Activated CD4-positive, alpha-beta T cell treated with anti-CD3 and anti-CD28 coated beads, Interleukin-2, amount 10 ng/mL, durations not matched to agents 7 days and 5 days (primary cell): ENCODE data around the gene SUPV3L1. TPM values are rescaled to one million over a fixed set of nuclear protein-coding genes. Genes with fewer than 3 reads are reported as not detected.

Experiments used
- CTCF ChIA-PET: fragments of 350-600 bp; sonication (Branson Sonifier 250); formaldehyde crosslinking; loops from one replicate; lab custom pipeline; 2021; ENCODE audit warnings: antibody characterized with exemption; lab: Charles Lee
- POLR2A ChIA-PET: fragments of 350-600 bp; sonication (Branson Sonifier 250); formaldehyde crosslinking; loops from one replicate; lab custom pipeline; 2021; ENCODE audit warnings: antibody characterized with exemption; lab: Charles Lee
- DNase-seq: peaks from one replicate; pipeline ENCODE4 v3.0.0-alpha.2; 2020
- H3K27ac Mint-ChIP-seq: one replicate; pipeline ENCODE4 v1.8.0; 2021; ENCODE audit warnings: mild to moderate bottlenecking, moderate library complexity, mixed read lengths
- H3K27me3 Mint-ChIP-seq: one replicate; pipeline ENCODE4 v1.8.0; 2021; ENCODE audit warnings: mixed read lengths
- H3K36me3 Mint-ChIP-seq: one replicate; pipeline ENCODE4 v1.8.0; 2021; ENCODE audit warnings: low read depth, mixed read lengths
- H3K4me1 Mint-ChIP-seq: one replicate; pipeline ENCODE4 v1.8.0; 2021; ENCODE audit warnings: mixed read lengths
- H3K4me3 Mint-ChIP-seq: one replicate; pipeline ENCODE4 v1.8.0; 2021; ENCODE audit warnings: mild to moderate bottlenecking, moderate library complexity, mixed read lengths
- H3K9me3 Mint-ChIP-seq: one replicate; pipeline ENCODE4 v1.8.0; 2021; ENCODE audit warnings: mixed read lengths
- total RNA-seq, 2 experiments: library from RNA; stranded (reverse); gene quantifications; one replicate each; pipeline ENCODE4 v1.2.3, GENCODE V29; 2021

SUPV3L1 gene
- total RNA-seq, 2 experiments from 2014 or later = 33.2 to 34.5 TPM

DNA sequence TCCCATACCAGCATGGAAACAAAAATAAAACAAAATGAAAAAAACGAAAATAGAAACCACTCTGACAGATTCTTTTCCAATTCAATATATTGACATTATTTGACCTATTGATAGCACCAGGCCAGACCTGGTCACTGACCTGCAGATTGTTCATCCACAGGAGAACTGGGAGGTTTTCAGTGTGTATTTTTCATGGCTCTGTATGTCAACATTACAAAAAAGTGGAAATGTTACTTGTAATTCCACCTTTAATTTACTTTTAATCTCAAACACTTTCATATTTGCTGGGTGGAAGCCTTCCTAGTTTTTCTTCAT lies 43.0 kb downstream of the SUPV3L1 start:
- Mint-ChIP-seq H3K27me3 (no peaks in the 10 kb centered on the region), H3K36me3 (no peaks in the 10 kb centered on the region), H3K27ac (peak overlapping the region; percentile 93), H3K9me3 (no peaks in the 10 kb centered on the region), H3K4me3 (peak overlapping the region; percentile 72), H3K4me1 (peaks cover 61% of the 10 kb centered on the region)
- CTCF ChIA-PET = interaction anchor here (0.7 to 1.7 kb wide), 11 partner anchors 8 to 185 kb away, joined by 3 to 8 read pairs (median 4); no protein-coding TSS in a partner anchor
- POLR2A ChIA-PET = no interaction called here
- no peak for DNase-seq

DNA sequence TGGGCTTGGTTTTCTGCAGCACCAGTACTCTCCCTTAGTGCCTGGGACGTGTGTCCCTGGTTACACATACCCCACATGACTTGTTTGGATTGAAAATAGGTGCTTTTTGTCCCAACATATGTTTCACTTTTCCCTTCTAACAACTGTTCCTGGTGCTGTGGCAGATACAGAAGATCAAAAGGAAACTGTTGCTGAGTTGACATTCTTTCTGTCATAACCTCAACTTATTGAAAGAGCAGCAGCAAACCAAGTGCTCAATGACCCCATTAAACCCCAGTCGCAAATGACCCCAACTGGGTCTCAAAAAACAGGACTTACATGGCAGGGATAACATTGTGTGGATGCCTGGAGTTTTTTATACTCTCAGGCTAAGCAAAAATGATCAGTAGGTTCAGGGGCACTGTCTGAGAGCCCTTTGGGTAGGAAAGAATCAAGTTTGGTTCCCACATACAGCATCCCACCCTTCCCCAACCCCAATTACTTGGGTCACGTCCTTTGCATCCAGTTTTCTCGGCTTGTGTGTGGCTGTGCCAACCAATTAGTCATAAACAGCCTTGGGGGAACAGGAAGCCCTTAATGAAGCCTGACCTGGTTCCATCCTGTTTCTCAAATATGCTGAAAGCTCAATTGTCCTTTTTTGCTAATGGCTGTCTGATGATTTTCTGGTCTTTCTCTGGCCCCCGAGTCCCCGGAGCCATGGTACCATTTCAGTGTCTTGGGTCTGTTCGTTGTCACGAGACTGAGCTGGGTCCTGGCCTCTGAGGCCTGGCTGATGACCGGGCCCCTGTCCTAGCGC lies 45.0 kb downstream of the SUPV3L1 start:
- peaks cover 81% of the 10 kb centered on the region for H3K4me1 Mint-ChIP-seq
- POLR2A ChIA-PET = no interaction called here
- no peaks in the 10 kb centered on the region for H3K36me3 Mint-ChIP-seq
- no peaks in the 10 kb centered on the region for H3K27me3 Mint-ChIP-seq
- DNase-seq = no peak
- peak overlapping the region; percentile 78 for H3K27ac Mint-ChIP-seq
- H3K9me3 Mint-ChIP-seq = no peaks in the 10 kb centered on the region
- H3K4me3 Mint-ChIP-seq = no peak overlapping the region
- CTCF ChIA-PET = interaction anchor here (1.0 to 2.8 kb wide), 5 partner anchors 13 to 183 kb away, joined by 3 to 12 read pairs (median 5); no protein-coding TSS in a partner anchor

DNA sequence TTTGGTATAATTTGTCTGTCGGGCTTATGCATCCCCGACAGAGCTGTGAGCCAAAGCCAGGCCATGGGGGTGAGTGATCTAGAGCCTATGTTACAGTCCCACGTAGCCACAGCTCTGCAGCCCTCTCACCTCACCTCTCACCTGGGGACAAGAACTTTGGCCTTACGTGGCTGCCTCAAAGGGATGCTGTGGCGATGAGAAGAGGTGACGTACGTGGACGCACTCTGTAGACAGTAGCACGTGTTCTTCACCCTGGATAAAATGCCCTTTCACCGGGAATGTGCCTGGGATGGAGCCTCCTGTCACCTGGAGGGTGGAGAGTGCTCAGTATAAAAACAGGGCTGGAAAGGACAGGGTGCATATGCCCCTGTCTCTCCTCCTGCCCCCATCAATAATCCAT lies 45.6 kb downstream of the SUPV3L1 start:
- Mint-ChIP-seq H3K4me1 (peaks cover 85% of the 10 kb centered on the region), H3K4me3 (no peak overlapping the region), H3K36me3 (no peaks in the 10 kb centered on the region), H3K27me3 (no peaks in the 10 kb centered on the region), H3K27ac (peak overlapping the region; percentile 71), H3K9me3 (no peaks in the 10 kb centered on the region)
- POLR2A ChIA-PET = no interaction called here
- CTCF ChIA-PET = interaction anchor here (1.0 to 2.8 kb wide), 6 partner anchors 9 to 182 kb away, joined by 3 to 12 read pairs (median 4); no protein-coding TSS in a partner anchor
- DNase-seq = no peak

DNA sequence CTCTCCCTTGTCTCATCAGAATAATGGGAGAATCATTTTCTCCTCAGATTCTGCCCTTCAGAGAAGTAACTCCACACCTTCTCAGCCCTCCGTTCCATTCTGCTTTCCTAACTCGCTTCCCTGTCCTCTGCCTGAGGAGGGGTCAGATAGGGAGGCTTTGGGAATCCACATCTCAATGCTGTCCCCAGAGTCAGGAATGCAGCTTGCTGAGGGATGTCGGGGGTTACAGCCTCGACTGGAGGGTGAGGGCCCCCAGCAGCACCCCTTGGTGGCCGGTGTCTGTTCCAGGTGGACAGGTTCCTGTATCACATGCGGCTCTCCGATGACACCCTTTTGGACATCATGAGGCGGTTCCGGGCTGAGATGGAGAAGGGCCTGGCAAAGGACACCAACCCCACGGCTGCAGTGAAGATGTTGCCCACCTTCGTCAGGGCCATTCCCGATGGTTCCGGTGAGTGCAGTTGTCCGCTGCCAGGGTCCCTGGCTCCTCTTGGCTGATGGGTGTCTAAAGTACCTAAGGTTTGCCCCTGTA lies 47.0 kb downstream of the SUPV3L1 start:
- Mint-ChIP-seq H3K4me1 (peaks cover 86% of the 10 kb centered on the region), H3K27ac (no peak overlapping the region), H3K27me3 (peaks cover 1% of the 10 kb centered on the region), H3K9me3 (no peaks in the 10 kb centered on the region), H3K4me3 (no peak overlapping the region), H3K36me3 (no peaks in the 10 kb centered on the region)
- no peak for DNase-seq
- ChIA-PET CTCF (interaction anchor here (0.6 to 2.8 kb wide), 8 partner anchors 9 to 492 kb away, joined by 3 to 12 read pairs (median 4); no protein-coding TSS in a partner anchor), POLR2A (no interaction called here)

GRCh38 chr10:69228151-69228550 lies 48.1 kb downstream of the SUPV3L1 start:
- peaks cover 86% of the 10 kb centered on the region for H3K4me1 Mint-ChIP-seq
- peak overlapping the region; percentile 95 for H3K27ac Mint-ChIP-seq
- H3K9me3 Mint-ChIP-seq = no peaks in the 10 kb centered on the region
- ChIA-PET POLR2A (no interaction called here), CTCF (interaction anchor here (1.3 to 1.8 kb wide), 5 partner anchors 10 to 223 kb away, joined by 3 to 8 read pairs (median 5); no protein-coding TSS in a partner anchor)
- no peak for DNase-seq
- H3K36me3 Mint-ChIP-seq = peaks cover 4% of the 10 kb centered on the region
- peaks cover 1% of the 10 kb centered on the region for H3K27me3 Mint-ChIP-seq
- peak overlapping the region; percentile 62 for H3K4me3 Mint-ChIP-seq

DNA sequence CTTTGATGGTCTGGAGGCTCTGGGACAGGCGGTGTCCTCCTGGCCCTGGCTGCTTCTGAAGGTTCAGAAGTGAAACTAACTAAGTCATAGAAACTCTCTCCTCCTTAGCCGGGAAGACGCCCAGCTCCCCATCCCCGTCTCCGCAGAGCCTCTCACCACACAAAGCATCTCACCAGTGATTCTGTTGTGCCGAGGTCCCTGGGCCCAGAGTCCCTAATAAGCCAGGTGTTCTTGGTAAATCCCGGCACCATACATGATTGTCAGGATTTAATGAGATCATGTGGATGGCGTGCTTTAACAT lies 49.5 kb downstream of the SUPV3L1 start:
- H3K27ac Mint-ChIP-seq = peak overlapping the region; percentile 95

DNA sequence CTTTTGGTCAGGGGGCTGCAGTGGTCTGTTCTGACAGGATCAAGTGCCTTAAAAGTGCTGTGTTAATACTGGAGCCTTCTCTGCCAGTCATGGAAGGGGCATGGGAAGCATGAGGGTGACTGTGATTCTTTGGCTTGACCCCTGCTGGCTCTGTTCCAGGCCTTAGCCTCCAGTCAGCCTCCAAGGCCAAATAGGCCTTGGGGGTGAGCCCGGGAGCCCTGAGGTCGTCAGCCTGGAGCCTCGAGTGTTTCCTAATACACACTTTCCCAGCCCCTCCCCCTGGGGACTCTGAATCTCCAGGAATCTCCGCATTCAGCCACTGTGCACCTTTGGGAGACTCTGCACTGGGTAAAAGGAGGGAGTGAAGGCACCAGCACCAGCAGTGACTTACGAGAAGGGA lies 50.1 kb downstream of the SUPV3L1 start:
- Mint-ChIP-seq H3K36me3 (peaks cover 4% of the 10 kb centered on the region), H3K4me3 (peak overlapping the region; percentile 62), H3K4me1 (peaks cover 86% of the 10 kb centered on the region), H3K27ac (peak overlapping the region; percentile 95), H3K27me3 (peaks cover 1% of the 10 kb centered on the region), H3K9me3 (no peaks in the 10 kb centered on the region)
- POLR2A ChIA-PET = no interaction called here
- CTCF ChIA-PET = interaction anchor here (0.8 to 3.5 kb wide), 6 partner anchors 10 to 162 kb away, joined by 3 to 19 read pairs (median 3); partner anchors contain the start of gene HKDC1
- DNase-seq = no peak

More for the DNA sequence above, 49.5 kb downstream of the SUPV3L1 start:
- peak overlapping the region; percentile 62 for H3K4me3 Mint-ChIP-seq
- H3K9me3 Mint-ChIP-seq = no peaks in the 10 kb centered on the region
- peaks cover 4% of the 10 kb centered on the region for H3K36me3 Mint-ChIP-seq
- peaks cover 90% of the 10 kb centered on the region for H3K4me1 Mint-ChIP-seq
- H3K27me3 Mint-ChIP-seq = peaks cover 1% of the 10 kb centered on the region
- DNase-seq = no peak
- POLR2A ChIA-PET = no interaction called here
- CTCF ChIA-PET = interaction anchor here (0.6 to 1.8 kb wide), 15 partner anchors 8 to 287 kb away, joined by 3 to 8 read pairs (median 4); partner anchors contain the start of gene HKDC1

GRCh38 chr10:69232252-69232651 lies 52.2 kb downstream of the SUPV3L1 start:
- Mint-ChIP-seq H3K4me1 (peaks cover 76% of the 10 kb centered on the region), H3K27me3 (peaks cover 1% of the 10 kb centered on the region)

DNA sequence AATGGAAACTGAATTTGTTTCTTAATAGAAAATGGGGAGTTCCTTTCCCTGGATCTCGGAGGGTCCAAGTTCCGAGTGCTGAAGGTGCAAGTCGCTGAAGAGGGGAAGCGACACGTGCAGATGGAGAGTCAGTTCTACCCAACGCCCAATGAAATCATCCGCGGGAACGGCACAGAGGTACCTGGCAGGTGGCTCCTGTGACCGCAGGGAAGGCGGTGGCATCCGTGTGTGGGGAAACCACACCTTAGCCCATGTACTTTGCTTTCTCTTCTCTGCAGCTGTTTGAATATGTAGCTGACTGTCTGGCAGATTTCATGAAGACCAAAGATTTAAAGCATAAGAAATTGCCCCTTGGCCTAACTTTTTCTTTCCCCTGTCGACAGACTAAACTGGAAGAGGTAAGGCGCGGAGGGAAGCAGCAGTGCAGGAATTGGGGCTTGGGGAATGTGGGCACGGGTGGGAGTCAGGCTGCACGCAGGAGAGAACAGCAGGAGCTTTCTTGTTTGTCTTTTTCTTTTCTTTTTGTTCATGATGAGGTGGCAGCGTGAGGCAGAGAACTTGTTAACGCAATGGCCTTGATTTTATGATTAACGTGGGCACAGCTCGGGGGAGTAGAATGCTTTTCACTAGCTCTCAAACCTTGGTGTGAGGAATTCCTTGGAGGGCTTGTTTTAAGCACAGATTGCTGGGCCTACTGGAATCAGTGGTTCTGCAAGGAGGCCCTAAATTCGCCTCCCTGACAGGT lies 52.9 kb downstream of the SUPV3L1 start:
- Mint-ChIP-seq H3K27ac (peak overlapping the region; percentile 91), H3K4me1 (peaks cover 76% of the 10 kb centered on the region), H3K36me3 (peaks cover 4% of the 10 kb centered on the region), H3K4me3 (peak overlapping the region; percentile 74), H3K9me3 (no peaks in the 10 kb centered on the region), H3K27me3 (peaks cover 1% of the 10 kb centered on the region)
- DNase-seq = peak; percentile 60
- POLR2A ChIA-PET = no interaction called here
- CTCF ChIA-PET = interaction anchor here (0.9 to 3.5 kb wide), 3 partner anchors 107 to 175 kb away, joined by 3 to 19 read pairs (median 10); no protein-coding TSS in a partner anchor

More at GRCh38 chr10:69232252-69232651, 52.2 kb downstream of the SUPV3L1 start:
- ChIA-PET CTCF (interaction anchor here (0.9 to 3.5 kb wide), 4 partner anchors 7 to 176 kb away, joined by 3 to 19 read pairs (median 6); no protein-coding TSS in a partner anchor), POLR2A (no interaction called here)
- Mint-ChIP-seq H3K4me3 (peak overlapping the region; percentile 74), H3K27ac (peak overlapping the region; percentile 91), H3K9me3 (no peaks in the 10 kb centered on the region), H3K36me3 (peaks cover 4% of the 10 kb centered on the region)
- DNase-seq = no peak

DNA sequence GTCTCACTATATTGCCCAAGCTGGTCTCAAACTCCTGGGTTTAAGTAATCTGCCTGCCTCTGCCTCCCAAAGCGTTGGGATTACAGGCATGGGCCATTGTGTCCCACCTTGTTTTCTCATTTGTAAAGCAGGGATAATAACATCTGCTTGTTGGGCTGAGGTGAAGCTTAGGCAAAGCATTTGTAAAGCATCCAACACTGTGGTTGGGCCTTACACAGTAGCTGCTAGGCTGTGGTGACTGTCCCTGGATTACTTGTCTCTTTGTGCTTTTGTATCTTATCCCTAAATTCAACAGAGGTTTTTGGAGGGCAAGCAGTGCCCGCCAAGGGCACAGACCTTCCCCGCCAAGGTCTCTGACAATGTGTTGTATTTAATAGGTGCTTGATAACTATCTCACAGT lies 54.4 kb downstream of the SUPV3L1 start:
- CTCF ChIA-PET = interaction anchor here (0.8 to 2.5 kb wide), 4 partner anchors 115 to 174 kb away, joined by 3 to 11 read pairs (median 4); no protein-coding TSS in a partner anchor
- DNase-seq = no peak
- H3K27me3 Mint-ChIP-seq = peaks cover 1% of the 10 kb centered on the region
- POLR2A ChIA-PET = no interaction called here
- no peak overlapping the region for H3K27ac Mint-ChIP-seq
- H3K4me1 Mint-ChIP-seq = peaks cover 65% of the 10 kb centered on the region
- H3K36me3 Mint-ChIP-seq = peaks cover 4% of the 10 kb centered on the region
- no peak overlapping the region for H3K4me3 Mint-ChIP-seq
- H3K9me3 Mint-ChIP-seq = no peaks in the 10 kb centered on the region

DNA sequence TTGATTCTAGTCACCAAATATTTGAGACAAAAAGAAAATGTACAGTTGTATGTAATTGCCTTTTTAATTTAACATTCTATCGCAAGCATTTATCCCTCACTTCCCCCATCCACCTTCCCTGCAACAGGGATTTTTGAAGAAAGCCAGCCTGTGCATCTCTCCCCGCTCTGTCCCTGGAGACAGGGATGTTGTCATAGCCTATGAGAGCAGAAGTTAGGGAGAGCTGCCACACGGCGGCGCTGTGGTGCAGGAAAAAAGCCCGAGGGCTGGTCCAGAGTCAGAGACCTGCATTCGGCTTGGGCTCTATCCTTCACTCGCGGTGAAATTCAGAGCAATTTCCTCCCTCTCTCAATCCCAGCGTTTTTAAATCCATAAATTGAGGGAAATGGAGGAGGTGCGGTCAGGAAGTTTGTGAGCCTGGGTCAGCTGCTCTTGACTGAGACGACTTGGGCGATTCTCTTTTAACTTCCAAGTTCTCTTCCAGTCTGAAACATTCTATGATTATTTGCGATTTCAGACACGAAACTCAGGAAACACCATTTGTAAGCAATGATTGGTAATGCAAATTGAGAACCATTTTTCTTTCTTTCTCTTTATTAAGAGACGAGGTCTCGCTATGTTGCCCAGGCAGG lies 57.6 kb downstream of the SUPV3L1 start:
- Mint-ChIP-seq H3K27me3 (no peaks in the 10 kb centered on the region), H3K4me3 (no peak overlapping the region), H3K9me3 (no peaks in the 10 kb centered on the region), H3K36me3 (no peaks in the 10 kb centered on the region), H3K27ac (no peak overlapping the region), H3K4me1 (peaks cover 40% of the 10 kb centered on the region)
- DNase-seq = peak; percentile 90
- POLR2A ChIA-PET = no interaction called here
- CTCF ChIA-PET = interaction anchor here (1.2 to 4.0 kb wide), 8 partner anchors 9 to 160 kb away, joined by 4 to 25 read pairs (median 6); no protein-coding TSS in a partner anchor

GRCh38 chr10:69239136-69239535 lies 59.1 kb downstream of the SUPV3L1 start:
- H3K9me3 Mint-ChIP-seq = no peaks in the 10 kb centered on the region
- no peak overlapping the region for H3K4me3 Mint-ChIP-seq
- POLR2A ChIA-PET = no interaction called here
- CTCF ChIA-PET = interaction anchor here (0.6 to 4.0 kb wide), 11 partner anchors 8 to 168 kb away, joined by 3 to 25 read pairs (median 6); no protein-coding TSS in a partner anchor
- no peaks in the 10 kb centered on the region for H3K27me3 Mint-ChIP-seq
- H3K4me1 Mint-ChIP-seq = peaks cover 28% of the 10 kb centered on the region
- DNase-seq = no peak
- H3K27ac Mint-ChIP-seq = no peak overlapping the region
- H3K36me3 Mint-ChIP-seq = no peaks in the 10 kb centered on the region
